Measurements from ENCODE around the gene SLC7A5.
"Not testable (repeated sequence)": the region's sequence is repeated elsewhere in the genome, so short reads cannot be mapped to it uniquely, and the experiment has no call there.

The SLC7A5 gene

DNA sequence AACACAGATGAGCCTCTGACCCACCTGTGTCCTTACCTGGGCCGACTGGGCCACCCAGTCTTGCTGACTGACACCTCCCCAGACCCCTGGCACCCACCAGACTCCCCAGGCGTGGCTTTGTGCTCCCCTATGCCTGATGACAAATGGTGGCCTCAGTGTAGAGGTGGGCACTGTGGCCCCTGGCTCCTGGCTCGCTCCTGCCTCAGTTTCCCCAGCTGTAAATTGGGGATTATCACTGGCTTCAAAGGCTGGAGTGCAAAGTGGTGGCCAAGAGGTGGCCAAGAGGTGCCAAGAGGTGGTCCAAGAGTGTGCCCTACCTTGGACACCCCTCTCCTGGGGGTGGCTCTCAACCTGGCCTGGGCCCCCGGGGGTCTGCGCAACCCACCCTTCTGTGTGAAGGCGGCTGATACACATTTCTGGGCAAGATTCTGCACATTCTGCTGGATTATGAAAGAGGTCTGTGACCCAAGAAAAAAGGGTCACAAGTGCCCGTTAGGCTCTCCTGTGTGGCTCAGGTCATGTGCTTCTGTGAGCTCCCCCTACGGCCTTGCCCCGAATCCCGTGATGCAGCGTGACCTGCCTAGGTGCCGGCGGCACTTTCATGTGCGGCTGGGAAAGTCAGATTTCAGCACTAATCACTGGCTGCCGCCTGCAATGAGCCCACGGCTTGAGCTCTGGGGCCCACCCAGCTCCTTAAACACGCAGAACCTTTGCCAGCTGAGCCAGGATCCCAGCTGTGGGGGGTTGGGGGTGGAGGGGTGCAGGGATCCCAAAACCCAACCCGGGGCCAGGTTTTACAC lies 7.8 kb downstream of the SLC7A5 start:
- DNase-seq (ENCODE audit: low read depth), result not testable (repeated sequence)

DNA sequence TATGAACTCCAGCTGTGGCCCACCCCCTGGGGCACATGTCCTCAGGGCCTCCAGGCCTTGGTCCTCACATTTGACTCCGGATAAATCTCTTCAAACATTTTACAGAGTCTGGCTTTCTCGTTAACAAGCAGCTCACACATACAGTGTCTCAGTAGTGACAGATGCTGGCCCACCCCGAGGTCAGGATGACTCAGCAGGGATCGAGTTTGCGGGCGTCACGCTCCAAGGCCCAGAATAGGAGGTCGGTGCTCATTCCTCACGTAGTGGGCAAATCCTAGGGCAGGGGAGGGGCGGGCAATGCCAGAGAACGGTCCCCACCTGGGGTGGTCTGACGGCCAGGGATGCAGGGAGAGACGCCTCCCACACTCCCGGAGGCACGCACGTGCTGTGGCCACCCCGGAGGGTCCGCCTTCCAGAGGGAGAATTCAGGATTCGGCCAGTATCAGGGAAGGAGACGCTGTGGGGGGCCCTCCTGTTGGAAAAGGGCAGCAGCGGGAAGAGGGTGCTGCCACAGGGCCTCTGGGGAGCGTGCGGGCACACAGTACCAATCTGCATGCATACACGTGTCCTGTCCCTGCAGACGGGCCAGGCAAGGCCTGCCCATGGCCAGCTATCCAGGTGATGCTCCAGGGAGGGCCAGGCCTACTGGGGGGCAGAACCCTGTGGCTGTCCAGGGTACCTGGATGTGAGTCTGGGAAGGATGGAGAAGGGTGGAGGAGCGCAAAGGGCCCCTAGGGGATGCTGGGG lies 8.6 kb downstream of the SLC7A5 start:
- no peak for DNase-seq (ENCODE audit: low read depth)

DNA sequence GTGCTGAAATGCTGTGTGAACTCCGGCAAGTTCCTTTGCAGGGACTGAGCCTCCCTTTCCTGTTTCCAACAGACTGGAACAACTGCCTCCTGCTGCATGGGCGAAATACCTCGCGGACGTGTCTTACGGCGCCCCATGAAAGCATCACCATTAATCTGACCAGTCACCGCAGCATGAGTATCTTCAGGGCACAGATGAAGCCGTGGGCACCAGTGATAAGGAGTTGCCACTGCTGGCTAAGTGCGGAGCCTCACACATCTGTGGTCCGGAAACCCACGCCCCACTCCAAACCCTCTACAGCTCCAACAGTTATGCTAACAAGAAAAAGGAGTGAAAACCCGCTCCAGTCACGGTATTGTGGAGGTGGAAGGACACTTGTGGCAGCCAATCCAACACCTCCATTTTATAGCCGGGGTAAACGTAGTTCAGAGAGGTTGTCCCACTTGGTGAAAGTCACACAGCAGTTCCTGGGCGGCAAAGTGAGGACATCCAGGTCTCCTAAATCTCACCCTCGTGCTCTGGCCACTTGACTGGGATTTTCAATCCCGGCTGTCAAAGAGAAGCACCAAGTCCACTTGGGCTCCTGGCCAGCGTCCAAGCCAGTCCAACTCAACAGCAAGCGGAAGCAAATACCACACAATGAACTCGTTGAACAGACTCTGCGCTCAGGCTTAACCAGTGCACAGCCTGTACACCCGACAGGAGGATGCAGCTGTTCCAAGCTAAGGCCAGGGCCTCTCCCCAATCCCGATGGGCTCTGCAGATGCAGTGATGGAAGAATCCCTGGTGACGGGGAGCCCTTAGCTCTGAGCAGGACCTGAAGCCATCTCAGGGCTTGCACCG lies 10.9 kb downstream of the SLC7A5 start:
- not testable (repeated sequence) for DNase-seq (ENCODE audit: low read depth)

DNA sequence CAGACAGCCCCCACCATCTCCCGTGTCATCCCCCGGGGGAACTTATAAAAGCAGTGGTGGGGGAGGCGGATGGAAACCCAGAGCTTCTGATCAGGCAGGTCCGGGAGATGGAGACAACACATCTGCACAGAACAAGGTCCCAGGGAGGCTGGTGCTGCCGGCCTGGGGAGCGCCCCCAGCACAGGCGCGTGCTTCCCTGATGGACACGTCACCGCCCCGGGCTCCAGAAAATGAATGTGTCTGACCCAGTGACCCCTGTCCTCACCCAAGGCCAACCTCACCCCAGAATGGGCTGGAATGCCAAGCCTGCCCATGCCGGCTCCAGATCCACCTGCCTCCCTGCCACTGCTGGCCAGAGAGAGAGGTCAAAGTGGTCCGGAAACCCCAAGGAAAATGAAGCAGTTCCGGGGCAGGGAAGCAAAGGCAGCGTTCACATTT lies 12.5 kb downstream of the SLC7A5 start:
- no peak for DNase-seq (ENCODE audit: low read depth)

DNA sequence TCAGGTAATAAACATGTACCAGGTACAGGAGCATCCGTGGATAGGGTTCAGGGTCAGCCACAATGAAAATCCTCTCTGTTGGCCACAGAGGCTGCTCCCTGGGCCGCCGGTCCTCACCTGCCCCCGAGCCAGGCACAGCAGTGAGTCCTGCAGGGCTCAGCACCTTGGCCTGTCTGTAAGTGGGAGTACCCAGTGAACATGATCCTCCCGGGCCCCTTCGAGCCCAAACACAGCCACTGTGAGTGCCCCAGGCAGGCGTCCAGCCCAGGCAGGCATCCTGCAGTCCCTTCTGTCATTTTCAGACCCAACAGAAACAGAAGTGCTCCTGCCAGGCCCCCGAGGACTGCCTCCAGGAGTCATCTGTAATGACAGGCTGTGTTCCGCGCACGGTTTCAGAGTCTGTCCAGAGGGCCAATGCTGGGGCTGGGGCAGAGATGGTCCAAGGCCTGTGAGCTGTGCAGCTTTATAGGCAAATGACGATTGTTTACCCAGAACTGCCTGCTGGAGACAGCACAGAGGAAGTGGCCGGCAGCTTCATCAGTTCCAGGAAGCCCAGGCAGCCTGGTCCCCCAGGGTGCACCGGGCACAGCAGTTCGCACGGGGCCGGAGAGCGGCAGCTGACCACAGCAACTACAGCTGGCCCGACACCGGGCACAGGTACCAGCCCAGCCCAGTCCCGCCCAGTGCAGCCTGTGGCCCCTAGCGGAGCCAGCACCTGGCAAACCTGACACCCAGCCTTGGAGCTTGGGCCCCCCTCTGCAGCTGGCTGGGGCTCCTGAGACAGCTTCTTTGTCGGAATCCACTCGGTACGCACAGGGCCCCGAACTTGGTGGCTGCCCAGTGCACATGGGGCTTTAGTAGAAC lies 13.2 kb downstream of the SLC7A5 start:
- no peak for DNase-seq (ENCODE audit: low read depth)

DNA sequence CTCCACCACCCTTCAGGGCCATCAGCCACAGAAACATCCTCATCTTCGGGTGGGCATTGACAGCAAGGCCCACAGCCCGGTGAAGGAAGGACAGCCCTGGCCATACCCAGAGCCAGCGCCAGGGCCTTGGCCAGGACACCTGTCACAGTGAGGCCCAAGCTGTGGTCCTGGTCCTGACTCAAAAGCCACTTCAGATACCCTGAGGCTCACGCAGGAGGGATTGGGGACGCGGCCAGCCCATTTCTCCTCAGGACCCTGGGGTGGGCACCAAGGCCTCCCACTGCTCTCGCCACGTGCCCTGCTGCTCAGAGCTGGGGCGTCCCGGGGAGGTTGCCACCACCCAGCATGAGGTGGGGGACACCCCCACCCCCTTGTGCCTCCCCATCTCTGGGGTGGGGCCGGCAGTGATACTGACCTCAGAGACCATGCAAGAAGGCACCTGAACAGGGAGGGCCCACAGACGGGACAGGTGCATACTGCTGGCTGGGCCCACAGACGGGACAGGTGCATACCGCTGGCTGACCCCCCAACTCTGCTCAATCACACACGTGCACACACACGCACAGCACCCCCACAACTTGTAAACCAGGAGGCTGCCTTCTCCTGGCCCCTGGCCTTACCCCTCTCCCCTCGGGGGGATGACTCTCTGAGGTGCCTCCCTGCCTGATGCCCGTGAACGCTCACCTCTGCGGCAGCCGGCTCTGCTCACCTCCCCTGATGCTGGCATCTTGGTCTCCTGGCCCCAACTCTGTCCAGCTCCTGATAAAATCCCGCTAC lies 14.2 kb downstream of the SLC7A5 start:
- DNase-seq (ENCODE audit: low read depth), result no peak

DNA sequence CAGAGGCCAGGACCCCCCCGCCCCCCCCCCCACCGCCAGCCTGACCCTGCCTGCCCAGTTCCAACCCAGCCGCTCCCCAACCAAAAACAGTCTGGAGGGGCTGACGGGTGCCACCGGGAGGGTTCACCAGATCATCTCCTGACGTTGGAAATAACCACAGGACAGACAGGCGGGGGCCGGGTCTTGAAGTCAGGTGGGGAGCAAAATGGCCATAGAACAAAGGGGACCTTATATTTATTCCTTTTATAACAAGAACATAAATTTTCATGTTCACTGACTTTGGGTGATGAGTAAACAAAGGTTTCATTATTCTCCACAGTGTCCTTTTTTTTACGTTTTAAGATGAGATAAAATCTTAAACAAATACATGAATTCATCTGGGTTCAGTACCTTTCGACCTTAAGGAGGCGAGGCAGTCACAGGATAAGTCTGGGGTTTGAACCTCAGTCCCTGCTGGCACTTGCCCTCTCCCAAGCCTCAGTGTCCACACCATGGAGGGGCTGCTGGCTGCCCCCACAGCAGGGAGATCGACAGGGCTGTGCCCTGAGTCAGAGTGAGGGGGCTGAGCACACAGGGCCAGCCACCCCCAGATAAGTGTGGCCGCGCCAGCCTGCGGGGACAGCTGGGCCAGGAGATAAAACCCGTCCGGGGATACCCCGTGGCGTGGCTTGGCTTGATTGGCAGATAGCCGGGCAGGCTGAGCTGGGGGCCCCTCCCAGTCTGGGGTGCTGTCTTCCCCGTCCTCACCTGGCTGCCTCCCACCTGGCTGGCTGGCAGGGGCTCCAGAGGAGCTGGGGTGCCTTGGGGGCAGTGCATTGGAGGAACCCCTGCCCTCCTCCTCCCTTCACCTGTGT lies 15.0 kb downstream of the SLC7A5 start:
- DNase-seq (ENCODE audit: low read depth), result no peak

DNA sequence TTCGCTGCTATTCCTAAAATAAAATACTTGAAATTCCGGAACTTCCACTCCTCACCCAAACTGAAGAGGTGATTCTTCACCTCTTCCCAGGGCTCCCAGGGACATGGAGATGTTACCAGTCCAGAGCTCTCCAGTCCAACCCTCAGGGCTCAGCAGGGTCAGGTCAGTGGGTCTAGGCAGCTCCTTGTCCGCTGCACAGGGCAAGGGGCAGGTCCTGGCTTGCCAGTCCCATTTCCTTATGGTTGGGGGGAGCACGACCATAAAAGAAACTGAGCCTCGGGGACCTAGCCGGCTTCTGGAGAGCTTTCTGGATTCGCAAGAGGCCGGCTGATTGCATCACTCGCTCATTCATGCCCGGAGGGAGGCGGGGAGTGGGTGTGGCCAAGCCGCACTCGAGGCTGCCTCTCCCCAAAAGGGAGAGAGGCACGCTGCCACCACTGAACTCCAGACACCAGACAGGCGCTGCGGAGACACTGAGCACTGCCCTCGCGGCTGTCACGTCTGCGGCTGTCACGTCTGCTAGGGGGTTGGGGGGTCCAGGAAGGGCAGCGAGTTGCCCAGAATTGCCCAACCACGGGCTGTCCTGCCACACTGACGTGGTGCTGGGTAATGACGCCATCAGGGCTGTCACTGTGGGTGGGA lies 15.8 kb downstream of the SLC7A5 start:
- DNase-seq (ENCODE audit: low read depth), result peak; percentile 81

DNA sequence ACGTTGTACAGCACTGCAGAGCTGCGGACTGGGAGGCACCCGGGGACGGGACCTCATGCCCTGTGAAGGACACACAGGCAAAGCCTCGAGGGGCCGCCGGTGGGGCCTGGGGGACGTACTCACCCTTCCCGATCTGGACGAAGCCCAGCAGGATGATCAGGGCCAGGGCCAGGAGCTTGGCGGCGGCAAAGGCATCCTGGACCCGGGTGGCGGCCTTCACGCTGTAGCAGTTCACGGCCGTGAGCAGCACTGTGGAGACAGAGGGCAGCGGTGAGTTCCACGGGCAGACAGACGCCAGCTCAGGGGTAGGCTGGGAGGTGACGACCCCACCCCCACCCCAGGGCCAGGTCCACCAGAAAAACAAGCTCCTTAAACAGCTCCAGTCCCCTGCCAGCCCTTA lies 17.7 kb downstream of the SLC7A5 start:
- no peak for DNase-seq (ENCODE audit: low read depth)

DNA sequence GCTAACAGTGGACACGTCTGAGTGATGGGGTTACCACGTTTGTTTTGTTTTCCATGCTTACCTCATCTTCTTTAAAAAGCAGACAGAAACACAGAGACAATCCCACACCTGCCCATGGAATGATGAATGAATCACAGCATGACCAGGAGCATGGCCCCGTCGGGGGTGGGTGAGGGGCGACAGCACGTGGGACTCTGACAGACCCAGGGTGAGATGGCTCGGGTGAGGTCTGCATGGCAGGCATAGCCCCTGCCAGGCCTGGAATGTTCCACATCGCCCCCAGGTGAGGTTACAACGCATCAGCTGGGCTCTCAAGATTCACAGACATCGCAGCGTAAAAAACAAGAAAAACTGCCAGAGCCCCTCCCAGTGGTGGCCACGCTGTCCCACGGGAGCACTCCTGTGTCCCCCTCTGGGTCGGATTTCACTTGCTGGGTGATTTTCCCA lies 18.1 kb downstream of the SLC7A5 start:
- no peak for DNase-seq (ENCODE audit: low read depth)

DNA sequence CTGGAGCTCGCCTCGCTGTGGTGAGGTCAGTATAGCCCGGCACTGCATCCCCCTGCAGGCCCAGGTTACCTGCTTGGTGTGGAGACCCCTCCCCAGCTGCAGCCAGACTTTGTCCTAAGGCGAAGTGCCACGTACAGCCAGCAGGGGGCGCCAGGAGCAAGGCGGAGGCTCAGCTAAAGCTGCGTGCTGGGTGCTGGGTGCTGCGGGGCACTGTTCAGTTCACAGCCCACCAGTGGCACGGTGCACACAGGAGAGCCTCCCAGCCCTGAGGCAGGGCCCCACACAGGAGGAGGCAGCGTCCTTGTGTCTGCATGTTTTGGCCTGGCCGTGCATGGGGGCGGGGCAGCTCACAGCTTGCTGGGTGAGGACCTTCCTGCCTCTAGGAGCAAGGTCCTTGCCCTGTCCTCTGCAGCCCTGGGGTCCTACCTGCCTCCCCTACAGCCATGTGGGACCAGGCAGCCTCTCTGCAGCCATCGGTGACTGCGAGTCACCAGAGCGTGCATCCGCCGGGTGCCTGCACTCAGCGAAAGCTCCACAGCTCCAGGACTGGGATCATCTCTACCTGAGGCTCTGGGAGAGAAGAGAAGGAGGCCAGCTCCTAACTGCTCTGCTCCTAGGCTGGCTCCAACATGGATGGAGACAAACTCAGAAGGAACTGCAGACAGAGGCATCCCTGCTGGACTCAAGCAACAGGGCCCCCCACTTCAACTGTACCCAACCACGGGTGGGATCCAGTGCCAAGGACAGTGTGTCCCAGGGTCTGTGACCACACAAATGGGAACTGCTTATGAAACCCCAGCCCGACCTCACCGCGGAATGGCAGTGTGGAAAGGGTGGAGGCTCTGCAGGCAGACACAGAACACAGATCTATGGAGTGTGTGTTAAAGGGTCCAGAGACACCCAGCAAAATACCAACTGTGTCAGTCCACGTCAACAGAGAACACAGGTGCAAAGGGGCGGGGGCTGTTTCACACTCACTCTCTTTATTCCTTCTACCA lies 19.0 kb downstream of the SLC7A5 start:
- peak; percentile 54 for DNase-seq (ENCODE audit: low read depth)

DNA sequence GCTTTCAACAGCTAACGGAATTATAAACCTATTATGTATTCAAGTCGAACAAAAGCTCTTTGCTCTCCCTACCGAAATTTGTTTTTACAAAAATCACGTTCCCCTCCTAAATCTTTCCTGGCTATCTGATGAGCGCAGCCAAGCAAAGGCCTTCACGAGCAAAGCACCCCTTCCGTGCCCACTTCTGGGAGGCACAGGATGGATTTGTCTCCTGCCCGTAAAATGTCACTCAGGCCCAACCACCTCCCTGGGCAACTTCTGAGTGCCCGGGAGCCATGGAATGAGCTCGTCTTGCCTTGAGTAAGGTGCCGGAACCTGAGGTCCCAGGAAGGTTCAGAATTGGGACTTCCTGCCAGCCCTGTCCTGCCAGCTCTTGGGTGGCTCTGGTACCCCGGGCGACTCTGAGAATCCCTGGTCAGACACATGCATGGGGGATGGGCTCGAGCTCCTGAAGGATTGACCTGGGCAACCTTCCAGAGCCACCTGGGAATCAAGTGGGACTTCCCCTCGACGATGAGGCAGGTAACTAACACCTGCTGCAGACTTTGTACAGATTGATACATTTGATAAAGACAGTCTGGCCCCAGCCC lies 19.8 kb downstream of the SLC7A5 start:
- no peak for DNase-seq (ENCODE audit: low read depth)

DNA sequence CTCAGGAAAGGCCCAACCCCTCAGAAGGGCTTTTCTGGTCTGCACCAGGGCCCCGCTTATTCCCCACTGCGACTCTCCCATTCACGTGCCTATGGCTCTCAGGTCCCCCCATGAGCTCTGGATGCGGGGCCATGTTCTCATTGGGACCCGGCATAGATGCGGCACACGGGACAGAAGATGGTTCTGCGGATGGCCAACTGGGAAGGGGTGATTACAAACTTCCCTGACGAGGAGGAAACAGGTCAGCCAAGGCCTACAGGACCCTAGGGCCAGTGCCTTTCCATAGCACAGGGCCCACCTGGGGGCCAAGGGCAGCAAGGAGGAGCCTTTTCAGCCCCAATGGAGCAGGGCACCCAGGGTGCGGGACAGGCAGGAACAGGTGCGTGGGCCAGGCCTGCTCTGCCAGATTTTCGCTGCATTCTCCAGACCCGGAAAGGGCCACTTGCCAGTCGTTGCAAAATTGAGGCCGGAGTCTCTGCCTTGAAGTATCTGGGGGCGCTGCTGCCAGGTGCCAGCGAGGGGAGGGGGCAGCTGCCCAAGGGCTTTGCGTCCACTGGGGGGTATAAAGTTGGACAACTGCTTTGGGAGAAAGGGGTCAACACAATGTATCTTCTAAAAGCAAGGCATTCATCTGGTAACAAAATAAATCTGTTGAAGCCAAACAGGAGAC lies 20.5 kb downstream of the SLC7A5 start:
- DNase-seq (ENCODE audit: low read depth), result no peak

DNA sequence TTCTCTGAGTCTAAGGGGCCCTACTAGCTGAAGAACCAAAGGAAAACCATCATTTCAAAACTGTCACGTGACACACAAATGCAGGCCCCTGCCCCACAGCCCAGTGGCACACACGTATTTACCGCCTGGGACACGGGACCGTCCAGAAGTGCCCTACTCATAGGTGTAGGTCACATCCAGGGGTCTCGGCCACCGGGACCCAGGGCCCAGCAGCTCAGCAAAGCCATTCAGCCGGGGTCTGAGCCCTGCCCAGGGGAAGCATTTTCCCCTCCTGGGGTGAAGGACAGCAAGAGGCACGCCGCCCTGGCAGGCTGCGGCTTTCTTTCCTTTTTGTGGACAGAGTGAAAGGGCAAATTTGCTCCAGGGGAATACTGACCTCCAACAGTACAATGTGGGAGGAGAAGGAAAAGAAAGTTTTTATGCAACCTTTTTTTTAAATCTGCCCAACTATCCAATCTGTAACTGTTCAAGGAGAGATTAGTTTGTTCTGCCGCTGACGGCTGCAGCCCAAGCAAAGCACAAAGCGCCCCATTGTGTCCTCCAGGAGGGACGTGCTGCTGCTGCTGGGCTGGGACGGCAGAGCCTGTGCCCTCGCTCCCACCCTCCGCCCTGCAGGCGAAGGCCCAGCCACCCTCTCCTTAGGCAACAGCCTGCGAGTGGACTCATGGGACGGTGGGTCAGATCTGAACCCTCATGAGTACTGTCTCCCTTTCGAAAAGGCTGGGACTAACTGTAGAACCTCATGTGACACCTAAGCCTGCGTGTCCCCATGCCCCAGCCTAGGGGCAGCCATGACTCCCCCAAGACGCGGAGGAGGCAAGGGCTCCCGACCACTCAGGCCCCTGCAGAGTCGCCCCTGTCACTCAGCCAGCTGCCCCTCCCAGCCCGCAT lies 21.3 kb downstream of the SLC7A5 start:
- no peak for DNase-seq (ENCODE audit: low read depth)

DNA sequence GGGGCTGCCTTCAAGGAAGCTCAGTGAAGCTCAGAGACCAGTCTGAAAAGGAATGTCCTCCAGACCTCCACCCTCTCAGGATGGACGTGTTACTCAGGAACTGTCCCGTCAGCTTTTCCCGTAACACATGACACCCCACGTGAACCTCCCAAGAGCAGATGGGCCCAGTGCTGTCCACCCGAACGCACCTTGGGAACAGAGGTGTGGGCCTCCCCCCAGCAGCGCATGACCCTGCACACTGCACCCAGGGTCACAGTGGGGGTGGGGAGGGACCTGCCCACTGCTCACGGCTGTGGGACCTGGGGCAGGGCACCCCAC lies 21.9 kb downstream of the SLC7A5 start:
- DNase-seq (ENCODE audit: low read depth), result no peak
